ENCODE data around the gene ASPSCR1. TPM values are rescaled to one million over a fixed set of nuclear protein-coding genes. Genes with fewer than 3 reads are reported as not detected.
A peak's percentile ranks its signal among the peaks of the same experiment; 100 is the strongest.

The ASPSCR1 gene
- total and polyA plus RNA-seq, 2 of the 8 experiments (the other 6 are each of a cell fraction or from before 2014, with no cell fraction given): 33.3 to 43.7 TPM

DNA sequence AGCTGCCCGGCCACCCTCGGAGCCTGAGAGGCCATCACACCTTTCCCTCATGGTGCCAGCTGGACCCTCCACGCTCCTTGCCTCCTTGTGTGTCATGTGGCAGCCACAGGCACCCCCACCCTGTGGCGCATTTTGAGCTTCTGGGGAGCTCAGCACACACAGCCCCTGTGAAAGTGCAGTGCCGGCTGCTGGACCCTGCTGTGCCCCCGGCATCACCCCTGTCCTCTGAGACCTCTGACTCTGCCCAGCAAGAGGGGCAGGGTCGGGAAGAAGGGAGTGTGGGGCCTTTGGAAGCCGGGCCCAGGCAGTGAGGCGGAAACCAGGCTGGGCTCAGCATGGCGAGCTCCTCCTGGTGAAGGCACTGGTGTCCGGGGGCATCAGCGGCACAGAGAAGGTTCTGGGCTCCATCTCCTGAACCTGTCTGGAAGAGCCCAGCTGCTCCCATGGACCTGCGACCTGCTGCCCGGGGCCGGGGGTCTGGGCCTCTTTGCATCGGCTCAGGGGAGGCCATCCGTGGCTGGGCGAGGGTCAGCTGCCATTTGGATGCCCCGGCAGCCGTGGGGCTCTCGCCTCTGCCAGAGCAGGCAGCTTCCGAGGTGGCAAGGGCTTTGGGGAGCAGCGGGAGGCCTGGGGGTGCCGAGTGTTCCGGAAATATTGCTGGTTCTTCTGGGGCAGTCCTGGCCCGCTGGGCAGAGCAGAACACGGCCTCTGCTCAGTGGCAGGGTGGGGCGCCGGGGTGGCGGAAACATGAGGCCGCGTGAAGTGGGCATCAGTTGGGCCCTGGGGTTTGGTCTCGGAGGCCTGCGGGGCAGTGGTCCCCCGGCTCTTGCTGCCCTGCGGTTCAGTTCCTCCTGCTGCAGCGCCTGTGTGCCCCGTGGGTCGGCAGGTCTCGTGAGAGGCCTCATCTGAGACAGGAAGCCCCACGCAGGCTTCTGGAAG is 27.4 kb downstream of the ASPSCR1 start:
- no peak overlapping the region for H3K14ac ChIP-seq (ENCODE audit: insufficient read length)
- FAIRE-seq (no peak), DNase-seq (ENCODE audit: low read depth in 1 of 2, low spot score in 2 of 2) (no peak)
- no peak overlapping the region for H3K27ac ChIP-seq (ENCODE audit: low read depth, low read length)
- ChIA-PET CTCF (ENCODE audit: partially characterized antibody) (interaction anchor here (0.5 to 4.0 kb wide), 6 partner anchors 8 to 564 kb away, joined by 3 to 29 read pairs (median 5); no protein-coding TSS in a partner anchor), POLR2A (ENCODE audit: partially characterized antibody) (interaction anchor here (0.6 to 1.8 kb wide), 5 partner anchors 8 to 70 kb away, joined by 3 to 9 read pairs (median 3); no protein-coding TSS in a partner anchor)
- no peaks in the 10 kb centered on the region for H3K9me3 ChIP-seq (ENCODE audit: insufficient read depth in 2 of 2, low read depth in 1 of 2, low read length in 1 of 2)
- peak overlapping the region; percentile 57 for H4K8ac ChIP-seq (ENCODE audit: extremely low read depth, insufficient read depth, low read length)
- H3K4ac ChIP-seq (replicated peaks; ENCODE audit: insufficient read length, low read depth, low read length): no peak overlapping the region
- H4K5ac ChIP-seq (ENCODE audit: insufficient read length, low read depth, low read length): no peak overlapping the region
- no peak overlapping the region for H2BK15ac ChIP-seq (ENCODE audit: low read length)
- 0 out of 2 replicates have a peak, but pooled peaks cover 1% of the 10 kb centered on the region for H3K23me2 ChIP-seq (ENCODE audit: low read depth, low read length)
- TF ChIP-seq SIX5 (IDR thresholded peaks at IDR 0.05; ENCODE audit: low read depth, low read length) (no peak), KDM4A (IDR thresholded peaks at IDR 0.05; ENCODE audit: low read depth, low read length, severe bottlenecking) (no peak), BRCA1 (IDR thresholded peaks at IDR 0.05; ENCODE audit: low read depth, low read length) (no peak)
- H4K91ac ChIP-seq (replicated peaks; ENCODE audit: insufficient read length, low read length): no peak overlapping the region
- no peak overlapping the region for H2BK120ac ChIP-seq (replicated peaks; ENCODE audit: low read depth, low read length)
- H3K9ac ChIP-seq (replicated peaks in 1 of 4; ENCODE audit: extremely low read depth in 1 of 4, low read depth in 3 of 4, low read length in 3 of 4): no peak overlapping the region
- no peaks in the 10 kb centered on the region for H3K79me2 ChIP-seq (ENCODE audit: control insufficient read depth in 1 of 2, insufficient read depth in 2 of 2, low read length in 2 of 2)
- peaks cover 0 to 1% (median 0%) of the 10 kb centered on the region in 4 experiments; a peak in 1 of 7 replicates for H3K4me1 ChIP-seq (replicated peaks in 1 of 4; ENCODE audit: control insufficient read depth in 3 of 4, insufficient read depth in 4 of 4, low read length in 3 of 4)
- no peak overlapping the region for H3K56ac ChIP-seq (replicated peaks; ENCODE audit: insufficient read length, low read depth, low read length)
- no peak overlapping the region for H3K23ac ChIP-seq (ENCODE audit: insufficient read length)
- no peak overlapping the region for H2BK5ac ChIP-seq (ENCODE audit: low read depth, low read length)
- H3K4me2 ChIP-seq (ENCODE audit: insufficient read depth in 1 of 2, low read depth in 2 of 2, low read length in 2 of 2): no peak overlapping the region
- no peak overlapping the region for H3K4me3 ChIP-seq (ENCODE audit: extremely low read depth in 1 of 4, insufficient read depth in 2 of 4, low read depth in 3 of 4, low read length in 4 of 4)
- no peak overlapping the region for H3K18ac ChIP-seq (ENCODE audit: extremely low read depth, low read length)
- peaks cover 3 to 7% of the 10 kb centered on the region in 2 experiments for H4K20me1 ChIP-seq (replicated peaks in 1 of 2; ENCODE audit: control insufficient read depth in 1 of 2, insufficient read depth in 2 of 2, low read length in 2 of 2)
- H2BK12ac ChIP-seq (ENCODE audit: low read depth, low read length): no peak overlapping the region
- H3K36me3 ChIP-seq (ENCODE audit: control insufficient read depth in 2 of 4, insufficient read depth in 4 of 4, low read length in 3 of 4): no peaks in the 10 kb centered on the region
- WGBS, 2 experiments (ENCODE audit: extremely low coverage in 1 of 2, insufficient coverage in 1 of 2, insufficient read length in 1 of 2, insufficient replicate concordance in 2 of 2, low coverage in 1 of 2, low lambda C conversion rate in 2 of 2, missing lambda C conversion rate in 1 of 2): 95% methylated on average over 35 of the region's 41 CpGs; no CpG with 5 or more reads in 1 of the 2 experiments
- no peak overlapping the region for H2AFZ ChIP-seq (ENCODE audit: low read length)
- no peak overlapping the region for H2BK20ac ChIP-seq (ENCODE audit: low read length)
- no peak overlapping the region for H2AK5ac ChIP-seq (ENCODE audit: low read depth, low read length)
- peaks cover 3% of the 10 kb centered on the region for H3K79me1 ChIP-seq (ENCODE audit: low read depth, low read length)
- no peaks in the 10 kb centered on the region for H3K27me3 ChIP-seq (replicated peaks in 1 of 4; ENCODE audit: control insufficient read depth in 3 of 4, extremely low read depth in 1 of 4, insufficient read depth in 3 of 4, low read length in 3 of 4)
